ENCODE results near the gene MOG. TPM values are rescaled to one million over a fixed set of nuclear protein-coding genes. Genes with fewer than 3 reads are reported as not detected.
A peak's percentile ranks its signal among the peaks of the same experiment; 100 is the strongest.

MOG gene
- polyA plus RNA-seq (2013, experiment 1 of 2; ENCODE audit: insufficient read length), result not detected
- polyA plus RNA-seq (2013, experiment 2 of 2; ENCODE audit: insufficient read length), result 0.48 TPM

DNA sequence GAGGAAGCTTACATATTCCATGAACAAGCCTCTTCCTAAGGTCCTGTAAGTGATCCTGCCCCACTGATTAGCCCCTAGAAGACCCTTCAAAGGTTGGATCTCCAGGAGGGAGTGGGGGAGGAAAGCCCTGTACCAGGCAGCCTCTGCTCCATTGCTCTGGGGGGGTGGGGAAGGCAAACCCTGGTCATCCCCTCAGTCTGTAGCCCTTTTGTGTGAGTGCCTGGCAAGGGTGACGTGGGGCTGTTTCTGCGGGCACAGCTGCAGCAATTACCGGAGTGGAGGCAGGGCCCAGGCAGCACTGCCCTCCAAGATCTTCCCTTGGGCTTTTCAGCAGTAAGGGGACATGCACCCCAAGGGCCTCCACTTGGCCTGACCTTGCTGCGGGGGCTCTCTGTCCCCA, at the start of gene MOG:
MOG (plus strand) TSS at position 295 of the 400 bp plus-strand sequence. CDS start 118 bp downstream, outside the sequence.
- DNase-seq, result no peak

DNA sequence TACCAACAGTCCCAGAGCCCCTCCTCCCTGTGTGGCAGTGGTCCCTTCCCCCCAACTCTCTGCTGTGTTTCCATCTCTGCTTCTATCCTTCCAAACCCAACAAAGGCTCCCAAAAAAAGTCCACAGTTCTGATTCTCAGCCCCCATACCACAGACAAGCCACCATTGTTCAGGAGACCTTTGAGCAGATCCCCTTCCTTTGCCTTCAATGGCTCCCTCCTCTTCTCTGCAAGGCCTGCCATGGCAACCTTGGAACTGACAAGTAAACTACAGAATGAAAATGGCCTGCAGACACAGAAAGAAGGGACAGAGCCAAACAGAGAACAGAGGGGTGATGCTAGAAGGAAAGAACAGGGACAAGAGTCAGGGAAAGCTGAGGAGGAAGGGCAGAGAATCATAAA, 48.8 kb upstream of the MOG start:
- no peak for DNase-seq

DNA sequence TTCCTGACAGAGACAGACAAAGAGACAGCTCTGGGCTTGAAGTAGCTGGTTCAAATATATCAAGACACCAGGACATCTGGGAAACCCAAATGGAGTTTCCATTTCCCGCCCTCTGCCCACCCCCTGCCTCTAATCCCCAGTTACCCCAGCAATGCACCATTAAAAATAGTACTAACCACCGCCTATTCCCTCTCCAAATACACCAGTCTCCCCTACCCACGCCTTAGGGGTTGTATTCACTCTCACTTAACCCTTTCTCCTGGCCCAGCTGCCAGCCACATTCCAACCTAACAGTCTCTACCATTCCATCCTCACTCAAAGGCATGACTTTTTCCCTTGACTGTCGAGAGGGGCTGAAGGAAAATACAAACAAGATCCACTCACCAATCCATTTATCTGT, 46.4 kb upstream of the MOG start:
- no peak for DNase-seq

DNA sequence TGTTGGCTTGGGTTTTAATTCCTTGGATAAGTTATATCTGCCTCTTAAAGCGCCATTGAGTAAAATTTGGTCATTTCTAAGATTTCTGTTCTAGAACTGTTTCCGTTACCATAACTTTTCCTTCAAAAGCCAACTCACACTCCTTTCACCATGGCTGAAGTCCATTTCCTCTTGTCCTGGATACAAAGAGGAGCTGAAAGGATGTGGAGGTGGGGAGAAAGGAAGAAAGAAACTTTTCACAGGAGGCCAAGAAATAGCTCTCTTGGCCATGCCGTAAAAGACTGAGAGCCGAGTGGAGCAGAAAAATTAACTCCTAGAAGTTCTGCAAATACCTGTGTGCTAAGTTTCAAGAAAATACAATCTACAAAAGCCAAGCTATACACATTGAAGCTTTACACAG, 45.5 kb upstream of the MOG start:
- no peak for DNase-seq

DNA sequence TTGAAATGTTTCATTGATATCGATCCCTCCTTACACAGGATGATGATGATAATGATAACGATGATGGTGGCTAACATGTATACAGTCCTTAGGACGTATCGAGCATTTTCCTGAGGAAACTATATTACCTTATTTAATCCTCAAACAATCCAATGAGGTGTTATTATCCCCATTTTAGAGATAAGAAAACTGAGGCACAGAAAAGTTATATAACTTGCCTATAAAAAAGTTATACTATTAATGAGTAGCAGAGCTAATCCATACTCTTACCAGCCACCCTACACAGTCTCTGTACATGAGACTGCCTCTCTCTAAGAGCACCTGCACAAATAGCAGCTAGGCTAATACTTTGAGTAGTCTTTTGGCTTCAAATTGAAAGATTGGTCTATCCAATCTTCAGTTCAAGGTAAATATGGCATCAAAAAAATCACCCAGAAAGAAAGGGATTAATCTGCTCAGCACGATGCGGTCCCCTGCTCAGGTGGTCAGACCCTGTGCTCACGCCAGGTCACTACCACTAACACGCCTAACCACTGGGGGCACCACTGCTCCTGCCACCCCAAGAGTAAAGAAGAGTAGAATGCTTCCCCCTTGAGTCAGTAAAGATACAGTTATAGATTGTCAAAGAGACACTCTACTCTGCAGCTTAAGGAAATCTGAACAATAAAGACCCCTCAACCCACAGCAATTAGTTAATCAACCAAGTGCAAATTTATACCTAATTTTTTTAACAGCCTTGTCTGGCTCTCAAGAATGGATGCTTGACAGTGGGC, 38.9 kb upstream of the MOG start:
- no peak for DNase-seq

DNA sequence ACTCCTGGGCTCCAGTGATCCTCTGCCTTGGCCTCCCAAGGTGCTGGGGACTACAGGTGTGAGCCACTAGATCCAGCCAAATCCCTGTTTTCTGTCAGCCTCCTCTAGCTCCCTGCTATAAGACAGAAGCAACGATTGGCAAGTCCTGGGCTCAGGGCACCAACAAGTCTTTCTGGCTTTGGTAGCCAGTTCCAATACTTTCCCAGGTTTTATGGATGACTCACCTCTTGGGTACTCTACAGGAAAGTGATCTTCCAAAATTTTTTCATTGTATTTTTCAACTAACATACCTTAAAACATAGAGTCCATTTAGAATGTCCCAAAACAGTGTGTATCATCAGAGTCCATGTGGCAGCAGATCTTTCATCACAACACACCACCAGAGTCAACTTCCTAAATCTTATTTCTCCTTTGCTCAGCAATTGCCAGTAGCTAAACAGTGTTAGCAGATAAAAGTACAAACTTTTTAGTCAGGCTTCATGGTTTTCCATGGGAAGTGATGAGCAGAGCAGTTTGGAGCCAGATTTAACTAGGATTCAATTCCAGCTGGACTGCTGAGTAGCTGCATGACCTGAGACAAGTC, 37.2 kb upstream of the MOG start:
- no peak for DNase-seq

DNA sequence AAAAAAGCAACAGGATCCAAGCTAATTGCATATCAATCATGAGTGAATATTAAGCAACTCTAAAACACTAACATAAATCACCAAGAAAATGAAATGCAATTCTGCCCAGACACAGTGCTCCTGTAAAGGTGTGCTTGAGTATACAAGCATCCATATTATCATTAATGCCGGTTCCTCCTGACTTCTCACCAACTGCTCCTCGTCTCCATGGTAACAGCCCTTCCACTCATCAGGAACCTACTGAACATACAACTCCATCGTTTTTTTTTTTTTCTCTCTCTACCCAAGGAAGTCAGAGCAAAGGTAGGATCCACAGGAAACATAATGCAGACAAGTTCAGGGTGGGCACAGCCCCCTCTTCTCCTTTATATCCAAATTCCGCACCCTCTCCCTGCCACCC, 36.3 kb upstream of the MOG start:
- DNase-seq, result no peak

DNA sequence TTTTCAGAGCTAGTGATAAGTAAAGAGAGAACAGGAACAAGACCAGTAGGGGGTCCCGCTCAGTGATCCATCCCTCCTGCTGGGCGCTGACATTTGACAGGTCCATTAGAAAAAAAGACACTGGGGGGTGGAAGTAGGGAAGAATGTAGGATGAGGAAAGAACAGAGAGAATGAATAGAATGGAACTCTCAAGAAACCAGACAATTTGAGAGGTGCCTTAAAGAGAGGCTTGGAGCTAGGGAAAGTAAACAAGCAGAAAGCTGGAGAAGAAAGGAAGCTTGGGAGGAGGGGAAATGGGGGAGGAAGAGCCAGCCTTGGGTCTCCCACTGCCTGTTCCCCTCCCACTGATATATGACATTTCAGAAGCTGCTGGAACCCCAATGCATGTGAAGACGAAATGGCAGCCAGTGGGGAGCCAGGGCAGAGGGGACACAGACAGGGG, 32.4 kb upstream of the MOG start:
- peak; percentile 44 for DNase-seq

DNA sequence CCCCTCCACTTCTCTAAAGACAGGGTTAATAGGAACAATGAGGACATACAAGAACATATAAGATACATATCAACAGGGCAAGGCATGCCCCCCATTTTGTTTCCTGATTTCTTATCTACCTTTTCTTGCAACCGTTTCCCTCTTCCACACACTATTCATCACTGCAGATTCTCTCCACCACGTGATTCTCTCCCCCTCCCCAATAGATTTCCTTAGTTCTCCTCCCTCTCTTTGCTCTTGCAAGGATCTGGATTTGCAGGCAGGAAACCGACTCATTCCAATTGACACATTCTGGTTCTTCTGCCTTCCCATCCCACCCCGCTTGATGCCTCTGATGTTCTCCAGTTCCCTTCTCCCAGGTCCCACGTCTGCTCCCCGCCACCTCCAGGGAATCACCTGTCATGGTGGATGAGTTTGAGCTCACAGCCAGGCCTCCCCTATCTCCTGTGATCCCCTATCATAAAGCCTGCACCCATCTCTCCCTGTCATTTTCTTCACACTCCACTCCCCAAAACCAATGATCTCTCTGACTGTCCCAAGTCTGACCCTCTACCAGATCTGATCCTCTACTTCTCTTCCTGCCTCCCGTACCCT, 31.5 kb upstream of the MOG start:
- no peak for DNase-seq

DNA sequence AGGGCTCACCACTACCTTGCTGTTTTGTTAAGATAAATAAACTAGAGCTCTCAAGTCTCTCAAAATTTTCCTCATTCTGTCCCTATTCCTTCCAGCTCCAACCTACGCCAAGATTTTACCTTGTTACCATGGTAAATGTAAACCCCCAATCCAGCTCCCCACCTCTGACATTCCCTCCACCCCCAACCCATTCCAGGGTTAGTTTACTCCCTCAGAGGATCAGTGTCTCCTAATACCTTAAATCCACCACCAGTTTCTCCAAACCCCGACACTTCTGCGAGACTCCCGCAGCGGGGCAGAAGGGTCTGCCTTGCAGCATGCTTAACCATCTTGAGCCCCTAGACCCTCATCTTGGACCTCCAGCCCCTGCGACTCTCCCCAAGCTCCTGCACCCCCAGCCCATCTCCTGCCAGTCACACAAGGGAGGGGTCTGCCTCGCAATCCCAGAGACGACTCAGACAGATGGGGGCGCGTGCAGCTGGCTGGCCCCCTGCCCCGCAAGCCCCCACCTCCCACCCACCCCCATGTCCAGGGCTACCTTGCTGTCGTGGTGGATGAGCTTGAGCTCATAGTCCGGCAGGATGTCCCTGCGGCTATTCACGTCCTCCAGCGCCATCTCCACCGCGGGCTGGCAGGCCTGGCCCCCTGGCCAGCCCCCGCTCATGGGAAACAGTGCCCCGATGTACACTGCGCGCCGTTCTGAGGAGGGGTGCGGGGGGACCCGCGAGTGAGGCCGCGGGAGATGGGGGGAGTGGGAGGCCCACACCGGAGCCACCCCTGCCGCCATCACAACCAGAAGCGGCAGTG, 29.7 kb upstream of the MOG start:
- no peak for DNase-seq

DNA sequence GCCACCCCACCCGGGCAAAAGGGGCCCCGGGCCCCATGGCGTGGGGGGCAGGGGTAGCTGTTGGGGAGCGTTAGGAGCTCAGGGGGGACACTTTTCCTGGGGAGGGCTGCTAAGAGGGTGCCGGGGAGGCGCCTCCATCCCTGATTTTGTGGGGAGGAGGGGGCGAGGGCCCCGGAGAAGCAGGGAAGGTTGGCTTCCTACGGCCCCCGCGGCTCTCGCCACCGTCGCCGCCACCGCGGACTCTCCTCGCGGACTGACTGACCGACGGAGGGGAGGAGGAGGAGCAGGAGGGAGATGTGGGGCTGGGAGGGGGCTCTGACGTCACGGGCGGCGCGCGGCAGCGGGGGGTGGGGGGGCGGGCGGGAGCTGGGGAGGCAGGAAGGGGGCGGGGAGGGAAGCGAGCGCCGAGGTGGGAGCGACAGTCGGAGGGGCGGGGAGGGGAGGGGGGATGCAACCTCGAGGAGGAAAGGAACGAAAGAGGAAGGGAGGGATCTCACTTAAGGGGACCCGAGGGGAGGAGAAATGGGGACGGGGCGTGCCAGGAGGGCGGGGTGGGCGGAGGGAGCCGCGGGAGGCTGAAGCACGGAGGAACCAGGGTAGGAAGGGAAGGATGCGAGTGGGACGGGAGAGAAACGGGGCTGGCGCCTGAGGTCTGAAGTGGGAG, 29.0 kb upstream of the MOG start:
- peak; percentile 90 for DNase-seq

DNA sequence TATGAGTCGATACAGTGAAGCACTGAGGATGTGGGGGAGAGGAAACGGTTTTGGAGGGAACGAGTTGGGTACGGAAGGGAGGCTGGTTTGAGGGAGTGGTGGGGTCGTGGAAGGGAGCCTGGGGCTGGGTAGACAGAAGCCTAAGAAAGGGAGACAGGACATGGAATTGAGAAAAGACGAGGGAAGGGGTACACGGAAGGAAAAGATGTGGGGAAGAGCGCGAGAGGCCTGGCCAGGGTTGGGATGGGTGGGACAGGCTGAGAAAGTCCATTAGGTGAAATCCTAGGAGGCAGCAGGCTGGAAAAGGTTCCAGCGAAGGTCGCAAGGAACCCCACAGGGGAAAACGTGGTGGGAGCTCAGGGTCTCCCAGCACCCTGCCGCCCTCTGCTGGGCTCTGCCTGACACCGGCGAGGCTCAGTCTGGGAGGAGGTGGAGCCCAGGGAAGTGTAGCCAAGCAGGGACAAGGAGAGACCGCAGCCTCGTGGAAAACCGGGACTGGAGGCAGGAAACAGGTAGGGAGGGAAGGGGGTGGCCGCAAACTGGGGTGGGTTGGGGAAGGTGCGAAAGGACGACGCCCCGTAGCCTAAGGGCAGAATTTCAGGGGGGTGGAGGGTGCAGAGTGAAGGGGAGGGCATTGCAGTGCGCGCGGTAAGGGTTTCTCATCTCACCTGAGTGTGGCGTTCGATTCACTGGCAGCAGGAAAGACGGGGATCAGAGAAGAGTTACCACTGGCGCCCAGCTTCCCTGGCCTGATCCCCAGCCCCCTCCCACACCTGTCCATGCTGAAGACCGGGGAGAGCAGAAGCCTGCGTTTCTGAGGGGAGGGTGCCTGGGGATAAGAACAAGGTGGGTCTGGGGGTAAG, 28.2 kb upstream of the MOG start:
- peak; percentile 78 for DNase-seq

DNA sequence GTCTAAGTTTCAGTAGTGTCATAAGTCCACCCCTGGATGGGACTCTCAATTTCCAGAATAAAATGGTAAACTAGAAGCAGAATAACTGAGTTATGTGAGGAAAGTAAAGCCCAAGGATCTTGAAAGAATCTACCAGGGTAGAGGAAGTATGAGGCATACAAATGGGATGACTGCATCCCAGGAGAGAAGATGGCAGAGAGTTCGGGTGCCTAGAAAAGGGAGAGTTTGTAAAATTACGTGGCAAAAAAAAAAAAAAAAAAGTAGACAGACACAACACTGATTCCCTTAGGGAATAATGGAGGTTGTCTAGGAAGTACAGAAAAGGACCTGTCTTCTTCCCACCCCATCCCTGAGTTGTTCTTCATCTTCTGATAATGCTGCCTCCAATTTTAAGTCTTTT, 27.3 kb upstream of the MOG start:
- no peak for DNase-seq

DNA sequence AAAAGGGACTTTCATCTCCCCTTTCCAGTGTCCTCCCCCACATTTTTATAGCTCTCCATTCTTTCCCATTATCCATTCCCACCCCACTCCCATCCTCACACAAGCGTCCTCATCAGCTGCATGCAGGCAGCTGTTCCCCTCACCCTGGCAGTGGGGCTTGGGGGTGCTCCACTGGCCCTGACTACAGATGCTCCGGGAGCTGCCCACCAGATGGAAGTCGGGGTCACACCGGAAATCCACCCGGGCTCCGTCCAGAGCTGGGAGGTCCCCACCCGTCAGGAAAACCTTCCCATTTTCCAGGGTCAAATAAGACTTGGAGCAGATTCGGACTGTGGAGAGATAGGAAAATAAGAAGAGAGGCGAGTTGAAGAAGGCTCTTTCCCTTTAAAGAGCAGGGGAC, 26.6 kb upstream of the MOG start:
- no peak for DNase-seq

DNA sequence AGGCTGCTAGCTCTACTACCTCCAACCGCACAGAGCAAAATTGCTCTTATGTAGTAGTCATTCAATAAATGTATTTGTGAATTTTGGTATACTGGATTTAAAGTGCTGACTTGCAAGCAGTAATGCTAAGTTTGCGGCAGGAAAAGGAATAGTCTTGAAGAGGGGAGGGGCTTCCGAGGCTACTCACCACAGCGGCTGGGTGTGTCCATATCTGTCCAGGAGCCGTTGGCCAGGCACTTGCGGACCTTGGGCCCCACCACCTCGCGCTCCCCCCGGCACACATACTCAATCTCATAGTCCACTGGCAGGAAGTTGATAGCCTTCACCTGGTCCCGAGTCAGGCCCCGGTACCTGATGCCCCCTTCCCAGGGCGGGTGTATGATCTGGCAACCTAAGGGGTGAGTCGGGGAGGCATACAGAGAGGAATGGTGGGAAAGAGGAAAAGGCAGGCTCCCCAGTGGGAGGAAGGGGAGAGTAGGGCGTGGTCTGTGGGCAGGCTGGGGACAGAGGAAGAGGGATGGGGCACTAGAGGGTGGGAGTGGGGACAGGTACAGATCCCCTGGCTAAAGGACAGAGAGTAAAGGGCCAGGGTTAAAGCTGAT, 25.6 kb upstream of the MOG start:
- DNase-seq, result no peak

DNA sequence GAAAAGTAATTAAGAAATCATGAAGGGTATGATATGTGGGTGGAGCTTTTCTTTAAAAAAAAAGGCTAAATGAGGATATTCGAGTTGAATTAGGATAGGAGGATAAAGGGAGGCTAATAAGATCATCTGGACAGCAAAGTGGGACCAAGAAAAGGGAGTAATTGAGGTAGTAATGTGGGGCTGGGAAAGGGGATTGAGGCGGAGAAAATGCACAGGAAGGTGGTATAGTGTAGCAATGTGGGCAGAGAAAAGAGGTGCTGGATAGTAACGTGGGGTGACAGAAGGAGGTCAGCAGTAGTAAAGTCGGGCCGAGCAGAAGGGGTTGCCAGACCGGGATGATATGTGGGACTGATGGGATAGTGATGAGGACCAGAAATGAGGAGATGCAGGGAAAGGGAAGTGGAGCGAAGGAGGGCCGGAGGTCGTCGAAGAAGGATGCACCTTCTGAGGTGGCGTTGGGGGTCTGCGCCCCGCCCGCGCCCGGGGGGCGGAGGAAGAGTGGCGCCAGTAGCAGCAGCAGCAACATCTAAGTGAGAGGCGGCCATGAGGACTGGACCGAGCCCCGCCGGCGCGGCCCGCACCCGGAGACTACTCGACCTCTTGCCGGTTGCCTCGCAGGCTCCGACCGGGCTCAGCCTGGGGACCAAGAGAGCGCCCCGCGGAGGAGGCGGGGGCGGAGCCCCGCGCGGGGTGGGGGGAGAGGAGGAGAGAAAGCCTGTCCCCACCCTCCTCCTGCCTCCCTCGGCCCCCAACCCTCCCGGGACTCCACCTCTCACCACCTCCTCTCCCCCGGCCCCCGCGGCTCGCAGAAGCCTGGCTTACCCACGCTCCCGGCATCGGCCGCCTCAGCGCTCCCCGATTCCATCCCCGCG, 24.8 kb upstream of the MOG start:
- DNase-seq, result peak; percentile 77

DNA sequence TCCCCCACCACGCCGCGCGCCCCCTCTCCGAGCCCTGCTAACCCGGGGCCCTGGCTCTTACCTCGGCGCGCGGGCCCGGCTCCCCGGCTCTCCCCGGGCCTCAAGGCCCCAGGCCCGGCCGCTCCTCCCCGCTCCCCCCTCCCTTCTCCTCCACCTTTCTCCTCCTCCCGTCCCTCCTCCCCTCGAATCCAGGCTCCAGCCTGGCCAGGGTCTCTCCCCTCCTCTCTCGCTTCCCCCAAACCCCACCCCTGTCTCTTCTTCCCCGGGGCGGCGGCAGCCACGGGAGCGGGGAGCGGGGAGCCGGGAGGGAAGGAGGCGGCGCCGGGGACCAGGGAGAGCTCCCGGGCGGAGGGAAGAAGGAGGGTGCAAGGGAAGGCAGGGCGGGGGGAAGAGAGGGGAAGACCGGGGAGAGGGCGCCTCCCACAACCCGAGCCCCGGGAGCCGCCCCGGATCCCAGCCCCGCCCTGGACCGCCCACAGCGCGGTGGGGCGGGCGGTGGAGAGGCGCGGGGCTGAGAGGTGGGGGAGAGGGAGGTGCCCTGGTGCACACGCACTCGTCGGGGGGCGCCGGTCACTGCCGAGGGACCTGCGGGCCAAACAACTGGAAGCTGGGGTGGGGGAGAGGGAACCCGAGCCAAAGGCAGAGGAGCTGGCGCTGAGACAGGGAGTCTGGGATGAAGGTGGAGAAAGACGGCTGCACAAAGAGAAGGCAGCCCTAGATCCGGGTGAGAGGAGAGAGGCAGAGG, 23.9 kb upstream of the MOG start, which contains the start of gene GABBR1:
GABBR1 (minus strand) TSS at position 395 of the 745 bp plus-strand sequence. CDS start 798 bp downstream, outside the sequence.
- DNase-seq, result peak; percentile 92

DNA sequence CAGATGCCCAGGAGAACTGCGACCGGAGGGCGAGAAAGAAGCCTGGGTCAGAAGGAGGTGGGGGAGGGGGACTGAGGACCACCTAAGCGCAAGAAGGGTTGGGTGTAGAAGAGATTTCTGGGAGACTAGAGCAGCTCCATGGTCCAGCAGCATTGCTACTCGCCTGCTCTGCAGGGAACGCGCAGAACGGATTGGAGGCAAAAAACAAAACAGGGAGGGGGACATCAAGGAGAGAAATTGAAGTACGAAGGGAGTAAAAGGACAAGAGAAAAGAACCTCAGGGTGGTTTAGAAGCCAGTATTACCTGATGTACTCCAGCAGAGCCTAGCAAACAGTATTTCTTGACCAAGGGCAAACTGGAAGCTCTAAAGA, 23.4 kb upstream of the MOG start:
- DNase-seq, result no peak

DNA sequence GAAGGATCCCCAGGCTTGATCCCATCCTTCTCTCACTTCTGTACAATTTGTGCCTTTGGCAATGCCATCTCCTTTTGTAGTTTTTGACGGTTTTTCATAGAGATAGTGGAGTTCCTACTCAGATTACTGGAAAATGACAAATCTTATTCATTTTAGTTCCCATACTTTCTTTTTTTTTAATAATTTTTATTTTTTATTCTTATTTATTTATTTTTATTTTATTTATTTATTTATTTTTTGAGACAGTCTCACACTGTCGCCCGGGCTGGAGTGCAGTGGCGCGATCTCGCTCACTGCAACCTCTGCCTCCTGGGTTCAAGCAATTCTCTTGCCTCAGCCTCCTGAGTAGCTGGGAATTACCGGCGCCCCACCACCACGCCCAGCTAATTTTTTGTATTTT, 19.6 kb upstream of the MOG start:
- DNase-seq, result no peak
